ENCODE results near the gene XYLB.
"Not testable (repeated sequence)": the region's sequence is repeated elsewhere in the genome, so short reads cannot be mapped to it uniquely, and the experiment has no call there.

Gene XYLB

DNA sequence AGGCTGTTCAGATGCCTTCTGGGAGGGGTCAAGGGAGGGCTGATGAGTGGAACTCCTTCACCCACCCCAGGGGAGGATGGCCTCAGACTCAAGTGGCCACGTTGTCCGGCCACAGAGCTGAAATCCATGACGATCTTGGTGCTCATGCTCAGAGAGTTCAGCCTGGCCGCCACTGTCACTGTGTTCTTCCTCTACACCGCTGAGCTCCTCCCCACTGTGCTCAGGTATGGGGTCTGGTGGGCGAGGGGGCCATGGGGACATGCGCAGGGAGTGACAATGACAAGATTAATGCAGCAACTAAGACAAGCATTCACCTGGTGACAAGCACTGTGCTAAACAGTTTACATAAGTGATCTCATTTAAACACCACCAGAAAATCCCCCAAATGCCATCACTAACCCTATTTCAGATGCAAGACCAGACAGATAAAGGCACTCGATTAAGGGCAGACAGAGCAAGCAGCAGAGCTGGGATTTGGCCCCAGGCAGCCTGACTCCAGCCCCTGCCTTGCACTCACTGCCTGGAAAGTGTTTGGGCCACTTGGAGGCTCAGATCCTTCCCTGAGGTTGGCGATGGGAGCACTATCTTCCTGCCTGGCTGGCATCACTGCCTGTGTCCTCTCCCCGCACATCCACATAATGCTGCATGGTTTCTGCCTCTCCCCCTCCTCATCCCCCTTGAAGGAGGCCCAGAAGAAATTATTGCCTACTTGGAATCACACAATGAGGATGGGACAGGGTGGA, 30.9 kb upstream of the XYLB start:
- no peak for DNase-seq (ENCODE audit: low read depth)
- H3K4me3 ChIP-seq (ENCODE audit: low read length) = no peak overlapping the region
- TF ChIP-seq, protein P1, sequence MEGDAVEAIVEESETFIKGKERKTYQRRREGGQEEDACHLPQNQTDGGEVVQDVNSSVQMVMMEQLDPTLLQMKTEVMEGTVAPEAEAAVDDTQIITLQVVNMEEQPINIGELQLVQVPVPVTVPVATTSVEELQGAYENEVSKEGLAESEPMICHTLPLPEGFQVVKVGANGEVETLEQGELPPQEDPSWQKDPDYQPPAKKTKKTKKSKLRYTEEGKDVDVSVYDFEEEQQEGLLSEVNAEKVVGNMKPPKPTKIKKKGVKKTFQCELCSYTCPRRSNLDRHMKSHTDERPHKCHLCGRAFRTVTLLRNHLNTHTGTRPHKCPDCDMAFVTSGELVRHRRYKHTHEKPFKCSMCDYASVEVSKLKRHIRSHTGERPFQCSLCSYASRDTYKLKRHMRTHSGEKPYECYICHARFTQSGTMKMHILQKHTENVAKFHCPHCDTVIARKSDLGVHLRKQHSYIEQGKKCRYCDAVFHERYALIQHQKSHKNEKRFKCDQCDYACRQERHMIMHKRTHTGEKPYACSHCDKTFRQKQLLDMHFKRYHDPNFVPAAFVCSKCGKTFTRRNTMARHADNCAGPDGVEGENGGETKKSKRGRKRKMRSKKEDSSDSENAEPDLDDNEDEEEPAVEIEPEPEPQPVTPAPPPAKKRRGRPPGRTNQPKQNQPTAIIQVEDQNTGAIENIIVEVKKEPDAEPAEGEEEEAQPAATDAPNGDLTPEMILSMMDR (conservative IDR thresholded peaks at IDR 0.05; ENCODE audit: low read length) = no peak

DNA sequence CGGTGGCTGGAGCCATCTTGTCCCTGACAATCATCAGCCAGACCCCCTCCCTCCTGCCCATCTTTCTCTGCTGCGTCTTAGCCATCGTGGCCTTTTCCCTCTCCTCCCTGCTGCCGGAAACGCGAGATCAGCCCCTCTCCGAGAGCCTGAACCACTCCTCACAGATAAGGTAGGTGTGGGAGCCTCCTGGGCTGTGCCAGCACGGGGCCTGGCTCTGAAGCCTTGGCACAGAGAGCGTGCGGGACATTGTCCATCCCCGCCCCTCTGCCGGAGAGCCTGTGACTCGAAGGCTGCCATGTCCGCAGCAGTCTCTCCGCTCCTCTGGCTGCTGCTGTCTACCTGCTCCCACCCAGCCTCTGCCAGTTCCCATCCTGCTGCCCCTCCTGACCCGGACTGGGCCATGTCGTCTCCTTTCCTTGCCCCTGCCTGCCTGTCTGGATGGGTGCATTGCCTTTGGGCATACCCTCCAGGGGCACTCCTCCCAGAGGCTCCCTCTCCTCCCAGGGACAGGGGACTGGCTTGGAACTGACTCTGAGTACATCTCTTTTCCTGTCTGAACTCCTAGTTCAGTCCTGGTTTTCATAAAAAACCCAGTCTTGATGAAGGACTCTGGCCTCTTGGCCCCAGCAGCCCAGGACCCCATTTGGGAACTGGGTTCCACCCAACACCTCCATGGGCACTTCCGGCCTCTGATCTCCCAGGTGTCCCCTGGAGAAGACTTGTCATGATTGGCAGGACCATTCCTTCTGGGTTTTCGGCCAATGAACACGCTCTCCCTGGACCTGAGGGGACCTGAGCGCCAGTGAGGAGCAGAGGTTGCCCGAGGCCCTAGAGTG, 30.0 kb upstream of the XYLB start:
- DNase-seq (ENCODE audit: low read depth) = no peak

DNA sequence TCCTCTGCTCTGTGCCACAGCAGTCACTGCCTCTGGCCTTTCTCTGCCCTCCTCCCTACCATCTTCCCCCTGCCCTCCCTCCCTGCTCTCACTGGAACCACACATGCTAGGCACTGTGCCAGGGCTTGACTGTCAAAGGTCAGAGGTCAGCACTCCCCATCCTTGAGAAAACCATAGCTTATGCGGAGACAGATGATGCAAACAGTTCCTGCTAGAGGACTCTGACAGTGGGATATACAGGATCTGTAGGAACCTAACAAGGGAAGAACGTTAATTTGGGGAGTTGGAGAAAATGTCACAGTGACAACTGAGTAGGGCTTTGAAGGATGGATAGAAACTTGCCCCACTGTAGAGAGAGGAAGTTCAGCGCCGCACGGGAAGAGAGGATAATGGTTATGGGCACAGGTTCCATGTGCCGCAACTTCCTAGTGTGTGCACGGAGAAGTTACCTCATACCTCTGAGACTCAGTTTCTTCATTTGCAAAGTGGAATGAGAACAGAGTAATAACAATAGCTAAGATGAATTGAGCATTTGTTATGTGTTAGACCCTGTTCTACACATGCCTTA, 29.3 kb upstream of the XYLB start:
- DNase-seq (ENCODE audit: low read depth) = no peak
- TF ChIP-seq, protein P1 (conservative IDR thresholded peaks at IDR 0.05; ENCODE audit: low read length) = no peak
- no peak overlapping the region for H3K4me3 ChIP-seq (ENCODE audit: low read length)

More for the DNA sequence above, 30.0 kb upstream of the XYLB start:
- no peak overlapping the region for H3K4me3 ChIP-seq (ENCODE audit: low read length)
- TF ChIP-seq, protein P1 (conservative IDR thresholded peaks at IDR 0.05; ENCODE audit: low read length) = no peak

DNA sequence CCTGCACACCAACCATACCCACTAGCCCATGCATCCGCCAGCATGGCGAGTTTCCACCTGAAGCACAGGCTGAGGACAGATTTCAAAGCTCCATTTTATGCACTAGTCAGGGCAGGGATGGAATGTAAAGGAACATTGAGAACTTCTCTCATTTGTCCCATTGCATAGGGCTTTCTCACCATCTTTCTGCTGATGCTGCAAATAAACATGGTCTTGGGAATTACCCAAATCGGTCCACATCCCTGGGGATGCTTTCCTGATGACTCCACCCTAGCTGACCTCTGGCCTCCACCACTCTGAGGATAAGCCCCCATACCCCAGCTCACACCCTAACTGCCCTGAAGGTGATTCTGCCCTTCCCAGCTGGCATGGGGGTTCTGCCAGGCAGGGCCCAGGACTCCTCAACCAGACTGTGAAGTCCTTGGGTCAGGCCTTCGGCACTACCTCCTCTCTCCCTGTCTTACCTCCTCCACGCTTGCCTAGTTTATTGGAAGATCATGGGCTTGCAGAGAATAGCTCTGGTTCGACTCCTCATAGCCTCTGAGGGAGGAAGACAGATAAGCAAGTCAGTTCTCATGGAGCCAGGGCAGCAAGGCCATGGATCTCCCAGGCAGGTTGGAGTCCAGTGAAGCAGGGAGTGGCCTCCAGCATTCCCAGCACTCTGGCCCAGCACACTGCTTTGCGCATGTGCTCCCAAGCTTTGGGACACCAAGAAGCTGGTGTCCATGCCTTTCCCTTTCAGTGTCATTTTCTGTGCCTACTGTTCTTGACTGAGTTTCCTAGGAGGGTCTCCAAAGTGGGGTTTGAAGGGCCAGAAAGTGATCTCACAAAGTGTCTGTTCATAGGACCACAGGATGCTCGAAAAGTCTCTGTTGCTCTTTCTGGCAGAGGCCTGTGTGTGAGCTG, 27.6 kb upstream of the XYLB start:
- DNase-seq (ENCODE audit: low read depth) = no peak
- TF ChIP-seq, protein P1 (conservative IDR thresholded peaks at IDR 0.05; ENCODE audit: low read length) = no peak
- H3K4me3 ChIP-seq (ENCODE audit: low read length) = no peak overlapping the region

DNA sequence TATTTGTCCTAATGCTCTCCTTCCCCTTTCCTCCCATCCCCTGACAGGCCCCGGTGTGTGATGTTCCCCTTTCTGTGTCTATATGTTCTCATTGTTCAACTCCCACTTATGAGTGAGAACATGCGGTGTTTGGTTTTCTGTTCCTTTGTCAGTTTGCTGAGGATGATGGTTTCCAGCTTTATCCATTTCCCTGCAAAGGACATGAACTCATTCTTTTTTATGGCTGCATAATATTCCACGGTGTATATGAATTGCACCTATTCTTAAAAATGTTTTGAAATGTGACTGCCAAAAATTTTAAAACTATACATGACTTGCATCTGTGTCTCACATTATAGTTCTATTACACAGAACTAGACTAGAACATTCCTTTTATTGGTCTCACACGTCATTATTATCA, 25.9 kb upstream of the XYLB start:
- H3K4me3 ChIP-seq (ENCODE audit: low read length); DNase-seq (ENCODE audit: low read depth): not testable (repeated sequence)

DNA sequence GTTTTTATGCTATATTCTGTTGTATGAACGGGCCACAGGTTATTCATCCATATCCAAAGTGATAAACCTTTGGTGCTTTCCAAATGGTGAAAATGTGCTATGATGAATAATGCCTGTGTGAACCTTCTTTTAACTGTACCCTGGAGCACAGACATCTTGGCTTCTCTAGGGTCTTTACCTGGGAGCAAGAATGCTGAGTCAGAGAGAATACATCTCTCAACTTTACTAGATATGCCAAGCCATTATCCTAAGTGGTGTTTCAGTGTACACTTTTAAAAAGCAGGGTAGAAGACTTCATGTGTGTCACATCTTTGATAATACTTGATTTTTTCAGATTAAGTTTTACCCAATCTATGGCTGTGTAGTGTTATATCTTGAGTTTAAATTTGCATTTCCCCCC, 23.5 kb upstream of the XYLB start:
- TF ChIP-seq, protein P1 (conservative IDR thresholded peaks at IDR 0.05; ENCODE audit: low read length) = no peak
- DNase-seq (ENCODE audit: low read depth) = no peak
- no peak overlapping the region for H3K4me3 ChIP-seq (ENCODE audit: low read length)

DNA sequence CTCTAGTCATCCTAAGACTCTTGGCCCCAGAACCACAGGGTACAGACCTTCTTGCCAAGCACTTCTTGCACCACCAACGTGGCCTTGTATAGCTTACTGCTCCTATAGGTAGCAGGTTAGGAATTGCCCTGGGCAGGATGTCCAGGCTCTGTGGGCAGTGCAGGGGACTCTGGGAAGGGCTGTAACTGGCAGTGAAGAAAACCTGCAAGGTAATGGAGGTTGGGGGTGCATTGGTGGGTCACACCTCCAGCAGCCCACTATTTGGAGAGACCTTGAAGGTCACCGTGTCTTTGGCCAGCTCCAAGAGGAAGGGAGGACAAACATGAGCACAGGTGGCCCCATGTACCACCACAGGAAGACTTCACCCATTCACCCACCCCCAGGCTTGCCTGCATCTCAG, 21.3 kb upstream of the XYLB start:
- TF ChIP-seq, protein P1 (conservative IDR thresholded peaks at IDR 0.05; ENCODE audit: low read length) = no peak
- DNase-seq (ENCODE audit: low read depth) = no peak

More for the DNA sequence above, 21.3 kb upstream of the XYLB start:
- no peak overlapping the region for H3K4me3 ChIP-seq (ENCODE audit: low read length)
